CD14-positive monocyte (primary cell): Measurements from ENCODE around the gene METAP1D. TPM values are rescaled to one million over a fixed set of nuclear protein-coding genes. Genes with fewer than 3 reads are reported as not detected.
A peak's percentile ranks its signal among the peaks of the same experiment; 100 is the strongest.

Experiments used
- DNase-seq, 3 donors: peaks; one replicate each; pipeline ENCODE4 v3.0.0-alpha.2; 2011 to 2022
- H2AFZ ChIP-seq: 2 replicates; pipeline ENCODE4 v1.6.0; 2012; ENCODE audit warnings: mild to moderate bottlenecking, low read depth, low read length, inconsistent platforms; ENCODE audit not compliant: insufficient read depth, poor library complexity, severe bottlenecking
- H3K27ac ChIP-seq, 2 donors: 1 replicate in 1 of 2; 2 replicates in 1 of 2; pipeline ENCODE4 v1.5.1; 2012 to 2013; ENCODE audit warnings: low read length in 2 of 2, control low read depth in 1 of 2, inconsistent platforms in 1 of 2, low read depth in 1 of 2, mild to moderate bottlenecking in 1 of 2
- H3K27me3 ChIP-seq, 2 donors: one replicate each; pipeline versions ENCODE4 v1.6.0 to v1.6.1; 2011 to 2013; ENCODE audit warnings: low read length in 2 of 2; ENCODE audit not compliant: control insufficient read depth in 2 of 2, insufficient read depth in 2 of 2
- H3K36me3 ChIP-seq, 2 donors: replicated peaks in 1 of 2; 1 replicate in 1 of 2; 2 replicates in 1 of 2; pipeline versions ENCODE4 v1.5.1 to v1.6.1; 2012 to 2013; ENCODE audit warnings: low read length in 2 of 2, control low read depth in 1 of 2, inconsistent platforms in 1 of 2, mild to moderate bottlenecking in 1 of 2; ENCODE audit not compliant: insufficient read depth in 2 of 2, control insufficient read depth in 1 of 2
- H3K4me1 ChIP-seq, 2 donors: 1 replicate in 1 of 2; 2 replicates in 1 of 2; pipeline versions ENCODE4 v1.5.1 to v1.6.1; 2012 to 2013; ENCODE audit warnings: low read length in 2 of 2, control low read depth in 1 of 2, inconsistent platforms in 1 of 2, mild to moderate bottlenecking in 1 of 2, moderate library complexity in 1 of 2; ENCODE audit not compliant: insufficient read depth in 2 of 2, control insufficient read depth in 1 of 2
- H3K4me2 ChIP-seq: replicated peaks from 2 replicates; pipeline ENCODE3; 2012; ENCODE audit warnings: low read length, moderate library complexity, mild to moderate bottlenecking; ENCODE audit not compliant: poor library complexity, severe bottlenecking; ENCODE audit errors: extremely low read depth
- H3K4me3 ChIP-seq, 3 experiments: fragments of 200-600 bp in 1 of 3; sonication (generic) in 1 of 3; replicated peaks in 1 of 3; 1 replicate in 2 of 3; 2 replicates in 1 of 3; pipeline ENCODE4 v1.5.1; 2011 to 2013; ENCODE audit warnings: low read length in 3 of 3, mild to moderate bottlenecking in 3 of 3, control low read depth in 2 of 3, low read depth in 2 of 3, inconsistent platforms in 1 of 3, moderate library complexity in 1 of 3
- H3K79me2 ChIP-seq: 2 replicates; pipeline ENCODE4 v1.6.0; 2012; ENCODE audit warnings: mild to moderate bottlenecking, control low read depth, inconsistent platforms, low read length, moderate library complexity; ENCODE audit not compliant: insufficient read depth
- H3K9ac ChIP-seq: 2 replicates; pipeline ENCODE4 v1.6.0; 2017; ENCODE audit warnings: low read length, mild to moderate bottlenecking; ENCODE audit not compliant: insufficient read depth, poor library complexity, severe bottlenecking
- H3K9me3 ChIP-seq, 2 donors: replicated peaks in 1 of 2; 1 replicate in 1 of 2; 2 replicates in 1 of 2; pipeline versions ENCODE4 v1.5.1 to v1.6.1; 2012 to 2013; ENCODE audit warnings: low read length in 2 of 2, control low read depth in 1 of 2; ENCODE audit not compliant: control insufficient read depth in 1 of 2, insufficient read depth in 1 of 2
- H4K20me1 ChIP-seq: 2 replicates; pipeline ENCODE4 v1.6.0; 2012; ENCODE audit warnings: mild to moderate bottlenecking, low read length, control low read depth, moderate library complexity; ENCODE audit not compliant: insufficient read depth
- H3K27ac Mint-ChIP-seq, 7 donors: one replicate each; pipeline ENCODE4 v1.8.0; 2020; ENCODE audit warnings: mild to moderate bottlenecking in 7 of 7, mixed read lengths in 7 of 7, moderate library complexity in 6 of 7, inconsistent platforms in 2 of 7
- H3K27me3 Mint-ChIP-seq, 3 donors: one replicate each; pipeline ENCODE4 v1.8.0; 2021 to 2022; ENCODE audit warnings: low read depth in 3 of 3, mild to moderate bottlenecking in 3 of 3, mixed read lengths in 3 of 3, moderate library complexity in 3 of 3, inconsistent platforms in 1 of 3
- H3K36me3 Mint-ChIP-seq, 2 donors: one replicate each; pipeline ENCODE4 v1.8.0; 2020; ENCODE audit warnings: mixed read lengths in 2 of 2, inconsistent platforms in 1 of 2, mild to moderate bottlenecking in 1 of 2
- H3K4me1 Mint-ChIP-seq: one replicate; pipeline ENCODE4 v1.8.0; 2020; ENCODE audit warnings: mild to moderate bottlenecking, mixed read lengths
- H3K4me3 Mint-ChIP-seq, 2 donors: one replicate each; pipeline ENCODE4 v1.8.0; 2020; ENCODE audit warnings: mild to moderate bottlenecking in 2 of 2, mixed read lengths in 2 of 2, moderate library complexity in 1 of 2
- H3K9me3 Mint-ChIP-seq, 7 donors: one replicate each; pipeline ENCODE4 v1.8.0; 2020 to 2022; ENCODE audit warnings: mixed read lengths in 7 of 7, mild to moderate bottlenecking in 6 of 7, moderate library complexity in 6 of 7, inconsistent platforms in 2 of 7
- CTCF ChIP-seq: fragments of 200-600 bp; IDR thresholded peaks from one replicate; pipeline ENCODE4 v1.8.0; 2022; ENCODE audit warnings: antibody characterized with exemption, mild to moderate bottlenecking
- WGBS: methylation state at CpG from one replicate; pipeline ENCODE4 v1.1.5; 2013; ENCODE audit warnings: missing lambda C conversion rate; ENCODE audit not compliant: insufficient coverage; 5-methylcytosine and 5-hydroxymethylcytosine counted together
- intact Hi-C, 2 donors: fragments of 100-400 bp; cut with micrococcal nuclease; formaldehyde crosslinking; loops; one replicate each; pipeline versions ENCODE4 v1.15.0 to v1.15.1; 2023
- polyA plus RNA-seq, 3 donors: library from polyadenylated mRNA; depleted of rRNA in 1 of 3; unstranded in 2 of 3; stranded (reverse) in 1 of 3; fragments of 300-500 nt in 2 of 3; fragments of >200 nt in 1 of 3; fragmentation: Illumina TruSeq in 2 of 3; gene quantifications; 1 replicate in 2 of 3; 2 replicates in 1 of 3; pipeline ENCODE4 v1.2.3, GENCODE V29; 2012 to 2021

The METAP1D gene
- polyA plus RNA-seq, 3 donors: 0.37 to 1.7 (median 0.41) TPM

GRCh38 chr2:172100080-172100934 is 100.6 kb downstream of the METAP1D start:
- no peak for DNase-seq
- H3K27ac ChIP-seq: no peak overlapping the region
- peaks cover 19% of the 10 kb centered on the region for H4K20me1 ChIP-seq
- Mint-ChIP-seq H3K27me3 (peaks cover 88 to 99% (median 95%) of the 10 kb centered on the region in 3 donors), H3K4me3 (peak overlapping the region; percentile 21 to 95), H3K4me1 (peaks cover 70% of the 10 kb centered on the region), H3K36me3 (peaks cover 15 to 20% of the 10 kb centered on the region in 2 donors), H3K9me3 (peaks cover 0 to 44% (median 29%) of the 10 kb centered on the region in 7 donors), H3K27ac (no peak overlapping the region)
- intact Hi-C loops: loop anchor here in 1 of 2 donors (5.0 to 10.0 kb wide), 3 partner anchors 143 to 526 kb away; no protein-coding TSS in a partner anchor
- peak overlapping the region in 1 of 3 experiments; percentile 75 for H3K4me3 ChIP-seq
- H3K79me2 ChIP-seq: no peaks in the 10 kb centered on the region
- no peak overlapping the region for H3K9ac ChIP-seq
- H3K4me2 ChIP-seq: peak overlapping the region; percentile 80
- no peaks in the 10 kb centered on the region for H3K36me3 ChIP-seq
- 6% methylated on average over 72 of the region's 72 CpGs for WGBS
- TF ChIP-seq CTCF: no peak
- H3K27me3 ChIP-seq: peaks cover 79 to 96% of the 10 kb centered on the region in 2 donors
- peaks cover 72 to 80% of the 10 kb centered on the region in 2 donors for H3K4me1 ChIP-seq
- peaks cover 3 to 38% of the 10 kb centered on the region in 2 donors for H3K9me3 ChIP-seq
- no peak overlapping the region for H2AFZ ChIP-seq

GRCh38 chr2:172100935-172101820 is 101.4 kb downstream of the METAP1D start:
- peaks cover 70% of the 10 kb centered on the region for H3K4me1 Mint-ChIP-seq
- H3K36me3 Mint-ChIP-seq: peaks cover 17 to 18% of the 10 kb centered on the region in 2 donors
- no peak overlapping the region for H3K27ac Mint-ChIP-seq
- Histone ChIP-seq H3K27me3 (peaks cover 80 to 96% of the 10 kb centered on the region in 2 donors), H3K9ac (no peak overlapping the region), H4K20me1 (peaks cover 17% of the 10 kb centered on the region), H3K27ac (no peak overlapping the region), H3K4me2 (peak overlapping the region; percentile 80), H3K9me3 (peaks cover 3 to 41% of the 10 kb centered on the region in 2 donors), H3K4me1 (peaks cover 71 to 79% of the 10 kb centered on the region in 2 donors), H3K79me2 (no peaks in the 10 kb centered on the region), H2AFZ (peak overlapping the region; percentile 85), H3K4me3 (peak overlapping the region in 2 of 3 experiments; percentile 44 to 75), H3K36me3 (no peaks in the 10 kb centered on the region)
- DNase-seq: peak in 1 of 3 donors; percentile 49
- TF ChIP-seq CTCF: no peak
- H3K27me3 Mint-ChIP-seq: peaks cover 88 to 99% (median 95%) of the 10 kb centered on the region in 3 donors
- WGBS: 4% methylated on average over 41 of the region's 54 CpGs
- H3K4me3 Mint-ChIP-seq: peak overlapping the region; percentile 86 to 95
- H3K9me3 Mint-ChIP-seq: peaks cover 0 to 47% (median 27%) of the 10 kb centered on the region in 7 donors
- intact Hi-C loops: loop anchor here in 1 of 2 donors (5.0 to 10.0 kb wide), 3 partner anchors 144 to 526 kb away; no protein-coding TSS in a partner anchor
